Stimulated activated CD8-positive, alpha-beta memory T cell treated with anti-CD3 and anti-CD28 coated beads, Interleukin-4, amount 100 ng/mL, for 1 hour (primary cell): ENCODE results near the gene POLR3H.

Experiments used
- DNase-seq, 2 donors: peaks; one replicate each; pipeline ENCODE4 v3.0.0-alpha.2; 2020; ENCODE audit warnings: low read depth in 2 of 2, low spot score in 1 of 2

The POLR3H gene

GRCh38 chr22:41488076-41488475 is 56.2 kb downstream of the POLR3H start:
- no peak for DNase-seq

- DNase-seq = no peak
Measured at GRCh38 chr22:41487037-41487935, 57.0 kb downstream of the POLR3H start.

GRCh38 chr22:41485033-41485432 is 59.2 kb downstream of the POLR3H start:
- no peak for DNase-seq

GRCh38 chr22:41482319-41482935 is 61.8 kb downstream of the POLR3H start:
- DNase-seq = no peak

- DNase-seq = no peak
Measured at GRCh38 chr22:41481925-41482318, 62.3 kb downstream of the POLR3H start.

- DNase-seq = no peak
Measured at GRCh38 chr22:41481131-41481830, 63.0 kb downstream of the POLR3H start.

GRCh38 chr22:41480397-41480735 is 63.9 kb downstream of the POLR3H start:
- DNase-seq = no peak

GRCh38 chr22:41479671-41480396 is 64.4 kb downstream of the POLR3H start:
- no peak for DNase-seq

- no peak for DNase-seq
Measured at GRCh38 chr22:41478891-41479521, 65.3 kb downstream of the POLR3H start.

GRCh38 chr22:41478473-41478872 is 65.8 kb downstream of the POLR3H start:
- DNase-seq = no peak
